ENCODE data around the gene GIMAP1.

- no peak for TF ChIP-seq POLR2A (IDR thresholded peaks at IDR 0.05)
- TF ChIP-seq CTCF (IDR thresholded peaks at IDR 0.05): peak in 5 of 7 experiments; percentile 11 to 55 (median 42)
Measured at GRCh38 chr7:150756858-150757257, 40.4 kb downstream of the GIMAP1 start.

Measured in body of pancreas (tissue), 4 donors.